IMR-90 (cell line): Measurements from ENCODE around the gene VPS50. TPM values are rescaled to one million over a fixed set of nuclear protein-coding genes. Genes with fewer than 3 reads are reported as not detected.
A peak's percentile ranks its signal among the peaks of the same experiment; 100 is the strongest.

Source experiments
- ATAC-seq: fragments of 200-7000 bp; cut with Tn5 transposase; 2 replicates; pipeline ENCODE4 v1.9.1; 2020; ENCODE audit warnings: low read depth, mild to moderate bottlenecking, moderate library complexity
- BruUV-seq: library from RNA; stranded (reverse); fragments of 400-500 nt; replicated peaks from 2 replicates; lab custom pipeline; 2021; lab: Mats Ljungman, UMichigan
- CTCF ChIA-PET: fragments of 300-600 bp; formaldehyde crosslinking; extraction: SDS; loops from one replicate; lab custom pipeline; 2021; ENCODE audit warnings: antibody characterized with exemption; lab: Yijun Ruan, JAX
- POLR2A ChIA-PET: fragments of 300-600 bp; sonication (Branson Sonifier 250); formaldehyde crosslinking; loops from one replicate; lab custom pipeline; 2022; ENCODE audit warnings: antibody characterized with exemption; ENCODE audit not compliant: unreplicated experiment; lab: Charles Lee
- DNase-seq: peaks from one replicate; pipeline ENCODE4 v3.0.0; 2013
- H2AFZ ChIP-seq: replicated peaks from 2 replicates; pipeline ENCODE3; 2013; ENCODE audit warnings: low read length, mild to moderate bottlenecking; ENCODE audit not compliant: poor library complexity
- H2AK5ac ChIP-seq: 2 replicates; pipeline ENCODE4 v1.6.1; 2013; ENCODE audit warnings: low read depth, low read length, inconsistent platforms
- H2AK9ac ChIP-seq: replicated peaks from 2 replicates; pipeline ENCODE3; 2013; ENCODE audit warnings: mild to moderate bottlenecking, low read depth, low read length, moderate library complexity; ENCODE audit not compliant: poor library complexity
- H2BK120ac ChIP-seq: 2 replicates; pipeline ENCODE4 v1.6.1; 2013; ENCODE audit warnings: low read depth, low read length, inconsistent platforms
- H2BK15ac ChIP-seq: 3 replicates; pipeline ENCODE4 v1.6.1; 2013; ENCODE audit warnings: low read depth, low read length, inconsistent platforms
- H2BK20ac ChIP-seq: 2 replicates; pipeline ENCODE4 v1.6.1; 2013; ENCODE audit warnings: low read depth, mild to moderate bottlenecking, inconsistent platforms, low read length, moderate library complexity
- H2BK5ac ChIP-seq: 2 replicates; pipeline ENCODE4 v1.6.1; 2013; ENCODE audit warnings: mild to moderate bottlenecking, low read depth, low read length, inconsistent platforms; ENCODE audit not compliant: poor library complexity, severe bottlenecking
- H3K14ac ChIP-seq: replicated peaks from 2 replicates; pipeline ENCODE4 v1.6.1; 2013; ENCODE audit warnings: low read depth, low read length, inconsistent platforms
- H3K18ac ChIP-seq: 2 replicates; pipeline ENCODE4 v1.6.1; 2013; ENCODE audit warnings: low read depth, low read length, control low read depth
- H3K23ac ChIP-seq: 2 replicates; pipeline ENCODE4 v1.6.1; 2013; ENCODE audit warnings: low read depth, low read length, inconsistent platforms
- H3K27ac ChIP-seq: 2 replicates; pipeline ENCODE4 v1.5.1; 2013; ENCODE audit warnings: mild to moderate bottlenecking, control low read depth, low read length; ENCODE audit not compliant: insufficient read depth
- H3K27me3 ChIP-seq: 2 replicates; pipeline ENCODE4 v1.6.1; 2013; ENCODE audit warnings: low read length; ENCODE audit not compliant: control insufficient read depth, insufficient read depth
- H3K36me3 ChIP-seq: 2 replicates; pipeline ENCODE4 v1.6.1; 2013; ENCODE audit warnings: low read length, mixed read lengths; ENCODE audit not compliant: control insufficient read depth, insufficient read depth
- H3K4ac ChIP-seq: 2 replicates; pipeline ENCODE4 v1.6.1; 2013; ENCODE audit warnings: low read depth, low read length, inconsistent platforms
- H3K4me1 ChIP-seq: 2 replicates; pipeline ENCODE4 v1.6.1; 2013; ENCODE audit warnings: low read length, mixed read lengths; ENCODE audit not compliant: control insufficient read depth, insufficient read depth
- H3K4me2 ChIP-seq: 2 replicates; pipeline ENCODE4 v1.6.1; 2013; ENCODE audit warnings: low read depth, mild to moderate bottlenecking, control low read depth, low read length, moderate library complexity
- H3K4me3 ChIP-seq: 2 replicates; pipeline ENCODE4 v1.5.1; 2013; ENCODE audit warnings: low read depth, mild to moderate bottlenecking, control low read depth, low read length, moderate library complexity; ENCODE audit not compliant: insufficient read depth
- H3K56ac ChIP-seq: 2 replicates; pipeline ENCODE4 v1.6.1; 2013; ENCODE audit warnings: low read length, inconsistent platforms; ENCODE audit not compliant: insufficient read depth; ENCODE audit errors: extremely low read depth
- H3K79me1 ChIP-seq, 2 experiments: 2 replicates each; pipeline ENCODE4 v1.6.1; 2013; ENCODE audit warnings: low read length in 2 of 2, inconsistent platforms in 1 of 2, low read depth in 1 of 2
- H3K9ac ChIP-seq: 2 replicates; pipeline ENCODE4 v1.6.1; 2013; ENCODE audit warnings: low read depth, low read length, control low read depth
- H3K9me1 ChIP-seq: 2 replicates; pipeline ENCODE4 v1.6.1; 2013; ENCODE audit warnings: low read length, inconsistent platforms; ENCODE audit not compliant: insufficient read depth
- H3K9me3 ChIP-seq: 2 replicates; pipeline ENCODE4 v1.6.1; 2013; ENCODE audit warnings: low read length; ENCODE audit not compliant: control insufficient read depth, insufficient read depth
- H4K20me1 ChIP-seq: 2 replicates; pipeline ENCODE4 v1.6.1; 2013; ENCODE audit warnings: low read length, inconsistent platforms; ENCODE audit not compliant: insufficient read depth
- H4K5ac ChIP-seq: 2 replicates; pipeline ENCODE4 v1.6.1; 2013; ENCODE audit warnings: mild to moderate bottlenecking, low read depth, low read length, control low read depth
- H4K8ac ChIP-seq, 2 experiments: 2 replicates each; pipeline ENCODE4 v1.6.1; 2013; ENCODE audit warnings: low read depth in 2 of 2, low read length in 2 of 2, control low read depth in 1 of 2, inconsistent platforms in 1 of 2
- H4K91ac ChIP-seq: 2 replicates; pipeline ENCODE4 v1.6.1; 2013; ENCODE audit warnings: low read depth, low read length, inconsistent platforms; ENCODE audit not compliant: insufficient read depth
- MXI1 ChIP-seq: IDR thresholded peaks from 2 replicates; pipeline ENCODE4 v1.6.1; 2012; ENCODE audit warnings: low read depth, mild to moderate bottlenecking, low read length, moderate library complexity, borderline replicate concordance
- POLR2A ChIP-seq: IDR thresholded peaks from 2 replicates; pipeline ENCODE4 v1.6.1; 2012; ENCODE audit warnings: mild to moderate bottlenecking, low read depth, low read length
- WGBS, 2 experiments: methylation state at CpG; one replicate each; pipeline versions ENCODE4 v1.1.5 to v1.1.7; 2013; ENCODE audit warnings: missing lambda C conversion rate in 2 of 2; ENCODE audit not compliant: insufficient read length in 1 of 2; ENCODE audit errors: extremely low coverage in 2 of 2; 5-methylcytosine and 5-hydroxymethylcytosine counted together
- dilution Hi-C: fragments of 300-500 bp; cut with HindIII; formaldehyde crosslinking; loops from one replicate; pipeline ENCODE4 v1.14.3; 2018; ENCODE audit warnings: low sequenced_read_pairs; ENCODE audit not compliant: unreplicated experiment
- in situ Hi-C: fragments of 300-500 bp; cut with MboI; formaldehyde crosslinking; loops from 3 replicates; pipeline ENCODE4 v1.14.3; 2019; ENCODE audit warnings: low sequenced_read_pairs, inconsistent platforms, mixed read lengths
- intact Hi-C: fragments of 100-400 bp; cut with micrococcal nuclease; formaldehyde crosslinking; loops from 2 replicates; pipeline ENCODE4 v1.10.0; 2022
- polyA plus RNA-seq, 3 experiments: library from polyadenylated mRNA; depleted of rRNA; stranded (reverse); fragments of >200 nt; gene quantifications; 2 replicates each; pipeline ENCODE4 v1.2.3, GENCODE V29; 2012; ENCODE audit warnings: low replicate concordance in 1 of 3
- total RNA-seq: library from RNA; depleted of rRNA; stranded (reverse); fragments of >200 nt; gene quantifications from 2 replicates; pipeline ENCODE4 v1.2.3, GENCODE V29; 2012

VPS50 gene
- total and polyA plus RNA-seq, 2 of the 4 experiments (the other 2 are of a cell fraction): 7.1 to 22.0 TPM

- TF ChIP-seq MXI1: 0 out of 2 replicates have a peak, but pooled peaks have one; percentile 47
- no peak for TF ChIP-seq POLR2A
- dilution Hi-C loops: no loop called here
- BruUV-seq: no TSS peak
- H4K8ac ChIP-seq: no peak overlapping the region
- H3K79me1 ChIP-seq: peaks cover 3 to 6% of the 10 kb centered on the region in 2 experiments; a peak in 2 of 4 replicates
- no peak overlapping the region for H3K23ac ChIP-seq
- no peaks in the 10 kb centered on the region for H3K4me1 ChIP-seq
- H3K14ac ChIP-seq: no peak overlapping the region
- H3K4me3 ChIP-seq: no peak overlapping the region
- WGBS, 2 experiments: no CpG with 5 or more reads among the region's 5 CpGs
- ATAC-seq: peak; percentile 74
- H2BK20ac ChIP-seq: no peak overlapping the region
- H3K4ac ChIP-seq: no peak overlapping the region
- no peaks in the 10 kb centered on the region; the same call in 1 of the 2 replicates for H3K9me1 ChIP-seq
- no peaks in the 10 kb centered on the region for H3K27me3 ChIP-seq
- H3K18ac ChIP-seq: no peak overlapping the region
- no peaks in the 10 kb centered on the region for H3K36me3 ChIP-seq
- no peak overlapping the region for H2AFZ ChIP-seq
- no peak overlapping the region for H2BK15ac ChIP-seq
- H3K9ac ChIP-seq: no peak overlapping the region
- H4K5ac ChIP-seq: no peak overlapping the region
- intact Hi-C loops: loop anchor here (1.0 to 10.0 kb wide), 4 partner anchors 125 to 973 kb away; no protein-coding TSS in a partner anchor
- no peak overlapping the region for H4K91ac ChIP-seq
- H2BK5ac ChIP-seq: no peak overlapping the region
- H3K9me3 ChIP-seq: no peaks in the 10 kb centered on the region
- in situ Hi-C loops: loop anchor here (5.0 to 25.0 kb wide), 2 partner anchors 303 to 963 kb away; no protein-coding TSS in a partner anchor
- no peak overlapping the region for H3K4me2 ChIP-seq
- no peak overlapping the region for H3K56ac ChIP-seq
- peak; percentile 25 for DNase-seq
- H2AK9ac ChIP-seq: no peak overlapping the region
- no peak overlapping the region for H3K27ac ChIP-seq
- ChIA-PET CTCF (interaction anchor here (0.6 kb wide), 1 partner anchor 557 kb away, joined by 3 read pairs; no protein-coding TSS in a partner anchor), POLR2A (no interaction called here)
- H2BK120ac ChIP-seq: no peak overlapping the region
- no peak overlapping the region for H2AK5ac ChIP-seq
- no peaks in the 10 kb centered on the region for H4K20me1 ChIP-seq
Observed at GRCh38 chr7:93249491-93250148, 17.5 kb downstream of the VPS50 start.
